Natural killer cell (primary cell): ENCODE data around the gene SNAPC2. TPM values are rescaled to one million over a fixed set of nuclear protein-coding genes. Genes with fewer than 3 reads are reported as not detected.

Experiments
- ATAC-seq, 3 donors: fragments of 150-1000 bp in 2 of 3; fragments of 200-7000 bp in 1 of 3; cut with Tn5 transposase; 1 replicate in 1 of 3; 2 replicates in 2 of 3; pipeline ENCODE4 v1.10.0; 2021; ENCODE audit warnings: mild to moderate bottlenecking in 2 of 3, moderate library complexity in 2 of 3
- DNase-seq, 2 donors: peaks; one replicate each; pipeline versions ENCODE4 v3.0.0 to v3.0.0-alpha.2; 2013 to 2021; ENCODE audit warnings: mixed read lengths in 1 of 2
- H3K27ac ChIP-seq: one replicate; pipeline ENCODE4 v1.5.1; 2013; ENCODE audit warnings: mild to moderate bottlenecking, low read length
- H3K27me3 ChIP-seq: one replicate; pipeline ENCODE4 v1.6.1; 2013; ENCODE audit warnings: low read length; ENCODE audit not compliant: control insufficient read depth, insufficient read depth
- H3K36me3 ChIP-seq: one replicate; pipeline ENCODE4 v1.6.1; 2013; ENCODE audit warnings: low read length; ENCODE audit not compliant: control insufficient read depth, insufficient read depth
- H3K4me1 ChIP-seq: one replicate; pipeline ENCODE4 v1.6.1; 2013; ENCODE audit warnings: low read length; ENCODE audit not compliant: control insufficient read depth, insufficient read depth
- H3K4me3 ChIP-seq: one replicate; pipeline ENCODE4 v1.5.1; 2013; ENCODE audit warnings: low read length
- H3K9me3 ChIP-seq: one replicate; pipeline ENCODE4 v1.6.1; 2013; ENCODE audit warnings: low read length; ENCODE audit not compliant: control insufficient read depth, insufficient read depth
- H3K27ac Mint-ChIP-seq, 2 donors: one replicate each; pipeline ENCODE4 v1.8.0; 2022; ENCODE audit warnings: mild to moderate bottlenecking in 2 of 2, mixed read lengths in 2 of 2, moderate library complexity in 1 of 2
- H3K27me3 Mint-ChIP-seq, 2 donors: one replicate each; pipeline ENCODE4 v1.8.0; 2022; ENCODE audit warnings: low read depth in 2 of 2, mixed read lengths in 2 of 2
- H3K36me3 Mint-ChIP-seq: one replicate; pipeline ENCODE4 v1.8.0; 2022; ENCODE audit warnings: mixed read lengths
- H3K4me1 Mint-ChIP-seq, 2 donors: one replicate each; pipeline ENCODE4 v1.8.0; 2022; ENCODE audit warnings: mixed read lengths in 2 of 2
- H3K4me3 Mint-ChIP-seq: one replicate; pipeline ENCODE4 v1.8.0; 2022; ENCODE audit warnings: mild to moderate bottlenecking, moderate library complexity, mixed read lengths
- H3K9me3 Mint-ChIP-seq, 2 donors: one replicate each; pipeline ENCODE4 v1.8.0; 2022; ENCODE audit warnings: mixed read lengths in 2 of 2
- CTCF ChIP-seq: fragments of 200-600 bp; IDR thresholded peaks from one replicate; pipeline ENCODE4 v1.8.0; 2022; ENCODE audit warnings: antibody characterized with exemption
- WGBS: methylation state at CpG from one replicate; pipeline ENCODE4 v1.1.7; 2013; ENCODE audit warnings: missing lambda C conversion rate; ENCODE audit not compliant: insufficient coverage; 5-methylcytosine and 5-hydroxymethylcytosine counted together
- intact Hi-C: fragments of 100-400 bp; cut with micrococcal nuclease; formaldehyde crosslinking; loops from one replicate; pipeline ENCODE4 v1.14.2; 2022
- total RNA-seq, 4 donors: library from RNA; stranded (reverse); fragments of 120-200 nt in 1 of 4; gene quantifications; one replicate each; pipeline versions ENCODE4 v1.2.3 to v1.2.4, GENCODE V29; 2013 to 2022

The SNAPC2 gene
- total RNA-seq, 3 donors from 2014 or later (not counting 1 experiment from before 2014, with no cell fraction given): 22.1 to 32.4 (median 27.1) TPM

GRCh38 chr19:7872306-7873204 is 47.6 kb upstream of the SNAPC2 start:
- Histone ChIP-seq H3K27me3 (peaks cover 22% of the 10 kb centered on the region), H3K36me3 (no peaks in the 10 kb centered on the region), H3K27ac (no peak overlapping the region), H3K4me1 (peaks cover 57% of the 10 kb centered on the region), H3K4me3 (no peak overlapping the region), H3K9me3 (no peaks in the 10 kb centered on the region)
- H3K27ac Mint-ChIP-seq: no peak overlapping the region
- H3K36me3 Mint-ChIP-seq: no peaks in the 10 kb centered on the region
- no peaks in the 10 kb centered on the region for H3K9me3 Mint-ChIP-seq
- WGBS: 51% methylated on average over 47 of the region's 47 CpGs
- ATAC-seq (no peak), DNase-seq (no peak)
- intact Hi-C loops: no loop called here
- peaks cover 12 to 35% of the 10 kb centered on the region in 2 donors for H3K4me1 Mint-ChIP-seq
- peaks cover 0 to 30% of the 10 kb centered on the region in 2 donors for H3K27me3 Mint-ChIP-seq
- H3K4me3 Mint-ChIP-seq: peak overlapping the region; percentile 70
- TF ChIP-seq CTCF: no peak

GRCh38 chr19:7873304-7874075 is 46.6 kb upstream of the SNAPC2 start:
- H3K27ac ChIP-seq: no peak overlapping the region
- H3K4me3 ChIP-seq: no peak overlapping the region
- H3K27ac Mint-ChIP-seq: no peak overlapping the region
- peaks cover 0 to 30% of the 10 kb centered on the region in 2 donors for H3K27me3 Mint-ChIP-seq
- no peaks in the 10 kb centered on the region for H3K9me3 ChIP-seq
- H3K4me1 ChIP-seq: peaks cover 51% of the 10 kb centered on the region
- no peak for TF ChIP-seq CTCF
- peaks cover 22% of the 10 kb centered on the region for H3K27me3 ChIP-seq
- no peaks in the 10 kb centered on the region for H3K9me3 Mint-ChIP-seq
- 26% methylated on average over 53 of the region's 53 CpGs for WGBS
- ATAC-seq (no peak), DNase-seq (peak in 1 of 2 donors; percentile 23)
- peak overlapping the region; percentile 83 for H3K4me3 Mint-ChIP-seq
- H3K36me3 ChIP-seq: no peaks in the 10 kb centered on the region
- H3K4me1 Mint-ChIP-seq: peaks cover 12 to 32% of the 10 kb centered on the region in 2 donors
- H3K36me3 Mint-ChIP-seq: no peaks in the 10 kb centered on the region
- intact Hi-C loops: no loop called here

GRCh38 chr19:7874076-7874896 is 45.9 kb upstream of the SNAPC2 start, which contains the start of gene PRR36:
PRR36 (minus strand) TSS chr19:7874390; CDS start chr19:7873689, 701 bp downstream.
- Histone ChIP-seq H3K4me1 (peaks cover 45% of the 10 kb centered on the region), H3K4me3 (no peak within 1 kb of the TSS), H3K36me3 (no peaks in the 10 kb centered on the region), H3K9me3 (no peaks in the 10 kb centered on the region), H3K27ac (no peak within 1 kb of the TSS), H3K27me3 (peaks cover 22% of the 10 kb centered on the region)
- intact Hi-C loops: no loop called here
- H3K27ac Mint-ChIP-seq: no peak within 1 kb of the TSS
- H3K4me1 Mint-ChIP-seq: peaks cover 12 to 28% of the 10 kb centered on the region in 2 donors
- ATAC-seq (no peak), DNase-seq (peak in 1 of 2 donors; percentile 37)
- H3K27me3 Mint-ChIP-seq: peaks cover 0 to 30% of the 10 kb centered on the region in 2 donors
- H3K9me3 Mint-ChIP-seq: no peaks in the 10 kb centered on the region
- H3K36me3 Mint-ChIP-seq: no peaks in the 10 kb centered on the region
- H3K4me3 Mint-ChIP-seq: peak within 1 kb of the TSS; percentile 83
- TF ChIP-seq CTCF: no peak
- WGBS: 2% methylated on average over 88 of the region's 88 CpGs
